GM18907 (cell line): Measurements from ENCODE around the gene WDFY3.
"Not testable (repeated sequence)": the region's sequence is repeated elsewhere in the genome, so short reads cannot be mapped to it uniquely, and the experiment has no call there.

Source experiments
- ATAC-seq: cut with Tn5 transposase; IDR thresholded peaks from one replicate; pipeline ENCODE4 v1.9.1; 2021; ENCODE audit warnings: mild to moderate bottlenecking, moderate library complexity; ENCODE audit not compliant: unreplicated experiment

Gene WDFY3

GRCh38 chr4:84683064-84683850 is 283.2 kb downstream of the WDFY3 start:
- no peak for ATAC-seq

- not testable (repeated sequence) for ATAC-seq
Observed at GRCh38 chr4:84682661-84683060, 283.8 kb downstream of the WDFY3 start.

- no peak for ATAC-seq
Observed at GRCh38 chr4:84681486-84682274, 284.8 kb downstream of the WDFY3 start.

GRCh38 chr4:84680956-84681355 is 285.5 kb downstream of the WDFY3 start:
- no peak for ATAC-seq

- no peak for ATAC-seq
Observed at GRCh38 chr4:84678976-84679744, 287.3 kb downstream of the WDFY3 start.

GRCh38 chr4:84677995-84678394 is 288.5 kb downstream of the WDFY3 start:
- no peak for ATAC-seq

GRCh38 chr4:84677093-84677492 is 289.4 kb downstream of the WDFY3 start:
- ATAC-seq = no peak

GRCh38 chr4:84673475-84674240 is 292.8 kb downstream of the WDFY3 start:
- no peak for ATAC-seq

- ATAC-seq = no peak
Observed at GRCh38 chr4:84672177-84672576, 294.3 kb downstream of the WDFY3 start.

GRCh38 chr4:84669201-84669600 is 297.3 kb downstream of the WDFY3 start:
- ATAC-seq = no peak

GRCh38 chr4:84666439-84666838 is 300.1 kb downstream of the WDFY3 start:
- no peak for ATAC-seq

GRCh38 chr4:84664767-84665166 is 301.7 kb downstream of the WDFY3 start:
- not testable (repeated sequence) for ATAC-seq

- ATAC-seq = no peak
Observed at GRCh38 chr4:84661191-84661939, 305.1 kb downstream of the WDFY3 start.

- ATAC-seq = no peak
Observed at GRCh38 chr4:84660606-84661005, 305.9 kb downstream of the WDFY3 start.

GRCh38 chr4:84652478-84652877 is 314.0 kb downstream of the WDFY3 start:
- ATAC-seq = no peak

- no peak for ATAC-seq
Observed at GRCh38 chr4:84651499-84651898, 315.0 kb downstream of the WDFY3 start.

GRCh38 chr4:84648863-84649647 is 317.4 kb downstream of the WDFY3 start:
- no peak for ATAC-seq

- ATAC-seq = no peak
Observed at GRCh38 chr4:84648178-84648577, 318.3 kb downstream of the WDFY3 start.

- ATAC-seq = no peak
Observed at GRCh38 chr4:84647312-84647884, 319.1 kb downstream of the WDFY3 start.
